Endometrium (tissue), 2 donors: ENCODE measurements around the gene MAN2B2.
"Not testable (repeated sequence)": the region's sequence is repeated elsewhere in the genome, so short reads cannot be mapped to it uniquely, and the experiment has no call there.

Source experiments
- FAIRE-seq: peaks from 2 replicates; lab custom pipeline; 2012; peaks lifted over from hg19 to GRCh38; lab: Jason Lieb, UNC
- donor health status: control.
- donor health status: control.

Gene MAN2B2

DNA sequence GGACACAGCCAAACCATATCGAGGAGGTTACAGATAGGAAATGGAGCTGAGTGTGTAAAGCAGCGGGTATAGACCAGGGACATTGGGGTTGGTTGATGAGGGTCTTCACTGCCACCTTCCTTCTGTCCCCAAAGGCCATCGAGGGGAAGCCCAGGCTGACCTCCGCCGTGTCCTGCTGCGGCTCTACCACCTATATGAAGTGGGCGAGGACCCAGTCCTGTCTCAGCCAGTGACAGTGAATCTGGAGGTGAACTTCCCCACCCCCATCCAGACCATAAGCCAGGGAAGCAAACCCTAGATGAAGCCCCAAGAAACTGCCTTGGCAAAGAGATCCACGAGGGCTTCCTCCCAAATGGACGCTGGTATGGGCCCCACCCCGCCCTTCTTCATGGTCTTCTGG lies 42.3 kb downstream of the MAN2B2 start:
- no peak for FAIRE-seq

- FAIRE-seq, result no peak
These were observed 43.6 kb downstream of the MAN2B2 start for GRCh38 chr4:6618386-6619115.

GRCh38 chr4:6619116-6619465 lies 44.1 kb downstream of the MAN2B2 start:
- no peak for FAIRE-seq

GRCh38 chr4:6619466-6620255 lies 44.7 kb downstream of the MAN2B2 start:
- no peak for FAIRE-seq

GRCh38 chr4:6620296-6620695 lies 45.3 kb downstream of the MAN2B2 start:
- no peak for FAIRE-seq

GRCh38 chr4:6620891-6621555 lies 46.0 kb downstream of the MAN2B2 start:
- no peak for FAIRE-seq

DNA sequence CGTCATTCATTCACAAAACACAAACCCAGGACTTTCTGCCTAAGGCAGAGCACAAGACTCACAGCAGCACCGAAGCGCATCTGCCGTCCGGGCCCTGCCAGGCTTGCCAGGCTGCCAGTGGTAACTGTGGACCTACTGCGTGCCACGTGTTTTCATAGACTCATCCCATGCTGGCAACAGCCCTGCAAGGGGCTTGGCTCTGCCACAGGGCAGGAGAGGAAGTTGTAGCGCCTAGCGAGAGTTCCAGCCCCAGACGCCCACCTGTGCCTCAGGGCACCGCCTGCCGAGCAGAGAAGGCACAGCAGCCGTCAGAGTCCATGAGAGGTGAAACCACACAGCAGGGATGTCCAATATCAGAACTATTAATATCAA lies 46.6 kb downstream of the MAN2B2 start:
- no peak for FAIRE-seq

DNA sequence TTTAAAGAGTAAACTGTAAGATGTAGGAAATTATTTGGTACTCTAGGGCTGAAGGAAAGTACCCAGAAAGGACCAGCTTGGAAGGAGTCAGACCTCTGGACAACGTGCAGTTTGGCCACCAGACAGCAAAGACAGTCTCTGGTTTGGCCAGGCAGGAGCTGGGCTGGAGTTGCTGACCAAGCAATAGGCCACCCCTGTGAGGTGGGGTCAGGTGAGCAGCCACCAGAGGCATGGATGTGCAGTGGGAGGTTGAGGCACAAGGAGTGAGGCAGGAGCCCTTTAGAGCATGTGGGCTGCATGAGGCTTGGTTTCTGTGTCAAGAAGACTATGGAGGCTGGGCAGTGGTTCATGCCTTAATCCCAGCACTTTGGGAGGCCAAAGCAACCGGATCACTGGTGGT lies 47.8 kb downstream of the MAN2B2 start:
- no peak for FAIRE-seq

DNA sequence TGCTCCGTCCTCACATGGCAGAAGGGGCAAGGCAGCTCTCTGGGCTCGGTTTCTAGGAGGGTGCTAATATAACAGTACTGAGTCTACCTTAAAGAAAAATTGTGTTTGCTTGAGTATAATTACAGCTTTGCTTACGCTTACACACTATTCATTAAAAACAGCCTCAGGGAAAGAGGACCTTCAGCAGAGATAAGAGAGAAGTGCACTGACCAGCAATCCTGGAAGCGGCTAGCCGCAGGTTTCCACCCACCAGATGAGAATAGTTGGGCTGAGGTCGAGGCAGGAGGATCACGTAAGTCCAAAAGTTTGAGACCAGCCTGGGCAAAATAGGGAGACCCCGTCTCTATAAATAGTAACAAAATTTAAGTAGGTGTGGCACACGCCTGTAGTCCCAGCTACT lies 50.3 kb downstream of the MAN2B2 start:
- no peak for FAIRE-seq

DNA sequence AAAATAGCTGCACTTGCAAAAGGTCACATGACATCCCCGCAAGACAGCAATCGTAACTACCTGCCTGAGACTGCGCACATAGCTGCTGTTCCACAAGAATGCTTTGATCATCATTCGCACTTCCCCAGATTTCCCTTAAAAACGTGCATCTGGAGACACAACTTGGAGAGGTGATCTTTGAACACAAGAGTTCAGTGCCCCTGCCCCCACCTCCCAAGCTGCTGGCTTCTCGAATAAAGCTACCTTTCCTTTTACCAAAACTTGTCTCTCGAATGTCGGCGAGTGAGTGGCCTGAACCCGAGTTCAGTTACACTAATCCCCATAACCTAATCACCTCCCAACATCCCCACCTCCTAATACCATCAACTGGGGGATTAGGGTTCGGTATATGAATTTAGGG lies 51.1 kb downstream of the MAN2B2 start:
- no peak for FAIRE-seq

- no peak for FAIRE-seq
These were observed 52.8 kb downstream of the MAN2B2 start for GRCh38 chr4:6627832-6628231.

GRCh38 chr4:6628484-6628883 lies 53.5 kb downstream of the MAN2B2 start:
- FAIRE-seq, result not testable (repeated sequence)

- no peak for FAIRE-seq
These were observed 57.1 kb downstream of the MAN2B2 start for GRCh38 chr4:6632125-6632524.

- no peak for FAIRE-seq
These were observed 58.3 kb downstream of the MAN2B2 start for GRCh38 chr4:6633091-6633906.

DNA sequence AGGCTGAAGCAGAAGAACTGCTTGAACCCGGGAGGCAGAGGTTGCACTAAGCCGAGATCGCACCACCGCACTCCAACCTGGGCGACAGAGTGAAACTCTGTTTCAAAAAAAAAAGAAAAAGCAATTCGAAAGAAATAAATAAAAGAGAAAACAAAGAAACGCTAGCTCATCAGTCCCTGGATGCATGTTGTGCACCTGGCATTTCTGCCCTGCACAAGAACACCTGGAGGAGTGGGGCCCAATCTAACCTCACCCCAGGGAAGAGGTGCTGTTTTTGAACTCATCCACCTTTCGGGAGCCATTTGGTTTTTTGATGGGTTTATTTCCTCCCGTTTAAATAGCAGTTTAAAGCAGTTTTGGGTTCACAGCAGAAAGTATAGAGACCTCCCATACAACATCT lies 59.8 kb downstream of the MAN2B2 start:
- FAIRE-seq, result no peak

- FAIRE-seq, result no peak
These were observed 64.2 kb downstream of the MAN2B2 start for GRCh38 chr4:6639137-6639680.

DNA sequence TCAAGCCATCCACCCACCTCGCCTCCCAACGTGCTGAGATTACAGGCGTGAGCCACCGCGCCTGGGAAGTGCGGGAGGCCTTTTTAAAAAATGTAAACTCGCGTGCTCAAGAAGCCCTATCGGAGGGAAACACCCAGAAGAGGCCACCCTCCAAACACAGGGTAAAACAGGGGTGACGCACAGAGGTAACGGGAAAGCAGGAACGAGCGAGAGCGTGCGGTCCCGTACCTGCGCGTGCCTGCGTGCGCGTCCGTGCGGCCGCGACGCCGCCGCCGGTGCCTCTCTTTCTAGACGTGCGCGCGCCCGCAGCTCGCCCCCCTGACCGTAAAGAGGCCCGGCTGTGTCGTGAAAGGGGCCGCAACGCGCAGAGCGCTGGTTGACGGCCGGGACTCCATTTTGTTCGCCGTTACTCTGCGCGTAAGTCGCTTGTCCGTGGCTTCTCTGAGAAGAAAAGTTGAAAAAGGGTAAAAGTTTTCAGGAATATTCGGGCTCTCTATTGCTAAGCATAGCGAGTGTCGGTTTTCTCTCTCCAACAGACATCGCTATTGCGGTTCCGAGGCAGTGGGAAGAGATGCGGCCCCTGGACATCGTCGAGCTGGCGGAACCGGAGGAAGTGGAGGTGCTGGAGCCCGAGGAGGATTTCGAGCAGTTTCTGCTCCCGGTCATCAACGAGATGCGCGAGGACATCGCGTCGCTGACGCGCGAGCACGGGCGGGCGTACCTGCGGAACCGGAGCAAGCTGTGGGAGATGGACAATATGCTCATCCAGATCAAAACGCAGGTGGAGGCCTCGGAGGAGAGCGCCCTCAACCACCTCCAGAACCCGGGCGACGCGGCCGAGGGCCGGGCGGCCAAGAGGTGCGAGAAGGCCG lies 65.5 kb downstream of the MAN2B2 start, which contains the start of gene MRFAP1:
Gene MRFAP1, plus strand, starts transcription at position 394 of the 872 bp plus-strand sequence. Its CDS starts 178 bp downstream, at position 572.
- FAIRE-seq, result no peak

- FAIRE-seq, result no peak
These were observed 66.4 kb downstream of the MAN2B2 start for GRCh38 chr4:6641164-6641970.

DNA sequence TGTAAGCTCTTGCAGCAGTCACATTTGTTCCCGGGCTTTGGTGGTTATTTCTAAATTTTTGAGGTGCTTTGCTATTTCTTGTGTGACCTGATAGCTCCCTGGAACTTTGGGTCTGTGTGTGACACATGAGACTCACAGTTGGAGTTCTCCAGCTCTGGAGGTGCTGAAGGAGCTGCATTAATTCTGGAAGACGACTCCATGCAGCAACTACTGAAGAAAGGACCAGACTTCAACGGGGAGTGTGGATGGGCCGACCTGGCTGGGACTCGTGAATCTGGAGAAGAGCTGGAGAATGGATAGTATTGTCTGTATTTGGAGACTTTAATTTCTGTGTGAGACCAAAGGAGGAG lies 67.0 kb downstream of the MAN2B2 start:
- no peak for FAIRE-seq

DNA sequence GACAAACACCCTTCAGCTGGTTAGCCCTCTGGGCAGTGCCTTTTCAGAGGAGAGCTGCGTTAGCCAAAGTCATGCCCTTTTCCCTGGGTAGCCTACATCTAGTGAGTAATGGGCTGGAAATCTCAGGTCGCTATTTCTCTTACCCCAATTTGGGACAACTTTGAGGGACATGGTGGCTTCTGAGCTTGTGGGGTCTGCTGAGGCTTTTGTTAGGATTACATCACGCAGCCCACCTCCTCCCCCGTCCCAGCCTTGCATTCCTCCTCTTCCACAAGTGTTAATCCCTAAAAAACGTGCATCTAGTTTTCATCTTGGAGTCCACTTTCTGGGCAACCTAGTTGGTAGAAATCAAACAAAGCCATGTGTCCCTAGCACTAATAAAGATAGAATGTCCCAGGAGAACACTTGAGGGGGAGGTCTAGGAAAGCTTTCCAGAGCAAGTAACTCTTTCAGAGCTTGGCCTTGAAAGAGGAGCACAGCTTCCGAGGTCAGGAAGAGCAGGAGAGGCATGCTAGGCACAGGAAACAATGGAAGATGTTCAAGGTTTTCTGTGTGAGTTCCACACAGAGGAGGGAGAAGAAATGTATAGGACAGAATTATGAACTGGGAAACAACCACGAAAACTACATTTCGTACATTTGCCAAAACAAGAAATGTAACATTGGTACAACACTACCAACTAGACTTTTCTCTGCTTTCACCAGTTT lies 68.3 kb downstream of the MAN2B2 start:
- FAIRE-seq, result no peak
